Ramos (cell line): ENCODE results near the gene ESRRG.
"Not testable (repeated sequence)": the region's sequence is repeated elsewhere in the genome, so short reads cannot be mapped to it uniquely, and the experiment has no call there.

Experiments used
- in situ Hi-C: fragments of 300-500 bp; cut with MboI; formaldehyde crosslinking; loops from one replicate; pipeline ENCODE4 v1.14.3; 2022; ENCODE audit warnings: low sequenced_read_pairs; ENCODE audit not compliant: unreplicated experiment

ESRRG gene

DNA sequence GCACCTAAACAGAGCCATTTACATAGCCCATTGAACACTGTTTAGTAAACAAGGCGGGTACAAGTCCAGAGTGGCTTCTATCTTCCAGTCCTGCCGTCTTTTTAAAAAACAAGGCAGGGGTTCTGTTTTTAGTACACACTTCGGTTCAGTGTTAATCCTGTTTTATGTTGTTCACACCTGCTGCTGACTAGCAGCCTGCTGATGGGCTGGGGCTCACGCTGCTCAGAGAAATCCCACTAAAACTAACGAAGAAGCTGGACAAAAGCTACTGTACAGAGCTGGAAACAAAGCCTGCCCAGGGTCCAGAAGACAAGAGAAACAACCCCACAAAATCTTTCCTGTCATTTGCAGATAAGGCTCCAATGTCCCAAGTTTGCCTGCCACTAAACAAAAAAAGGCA lies 13.2 kb downstream of the ESRRG start:
- in situ Hi-C loops, result no loop called here

DNA sequence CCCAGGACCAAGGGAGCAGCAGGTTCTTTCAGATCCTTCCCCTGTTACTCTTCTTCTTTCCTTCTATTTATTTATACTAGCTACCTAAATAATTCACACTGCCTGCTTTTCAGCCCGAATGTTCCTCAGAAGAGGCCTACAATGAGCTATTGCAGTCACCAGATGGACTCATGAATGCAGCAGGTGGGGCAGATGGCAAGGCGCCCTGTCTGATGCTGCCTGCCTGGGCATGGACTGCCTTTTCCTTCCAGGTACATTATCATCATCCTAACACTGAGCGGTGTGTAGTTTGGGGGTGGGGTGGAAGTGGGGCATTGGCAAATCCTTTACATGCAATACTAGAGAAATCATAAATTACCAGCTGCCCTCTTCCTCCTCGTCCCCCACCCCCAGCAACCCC lies 17.6 kb downstream of the ESRRG start:
- in situ Hi-C loops, result no loop called here

DNA sequence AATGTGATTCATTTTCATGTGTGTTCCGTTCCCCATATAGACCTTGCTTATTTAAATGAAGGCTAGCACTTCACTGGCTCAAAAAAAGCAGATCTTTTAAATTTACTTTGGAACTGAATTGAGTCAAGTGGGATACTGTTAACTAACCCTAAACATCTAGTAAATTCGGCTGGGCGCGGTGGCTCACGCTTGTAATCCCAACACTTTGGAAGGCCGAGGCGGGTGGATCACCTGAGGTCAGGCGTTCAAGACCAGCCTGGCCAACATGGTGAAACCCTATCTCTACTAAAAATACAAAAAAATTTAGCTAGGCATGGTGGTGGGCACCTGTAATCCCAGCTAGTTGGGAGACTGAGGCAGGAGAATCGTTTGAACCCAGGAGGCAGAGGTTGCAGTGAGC lies 19.2 kb downstream of the ESRRG start:
- in situ Hi-C loops, result not testable (repeated sequence)

DNA sequence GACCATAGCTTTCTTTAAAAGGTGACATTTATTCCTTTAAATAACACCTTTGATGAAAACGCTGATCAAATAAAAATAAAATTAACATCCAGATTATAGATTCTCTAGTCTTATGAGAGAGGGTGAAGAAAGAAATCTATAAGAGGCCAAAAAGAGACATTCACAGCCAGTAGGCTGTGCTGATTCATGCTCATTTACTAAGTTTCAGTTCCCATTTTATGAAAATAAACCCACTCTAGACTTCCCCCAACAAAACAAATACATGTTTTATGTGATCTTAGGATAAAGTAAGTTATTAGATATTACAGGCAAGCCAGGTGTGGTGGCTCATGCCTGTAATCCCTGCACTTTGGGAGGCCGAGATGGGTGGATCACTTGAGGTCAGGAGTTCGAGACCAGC lies 21.1 kb downstream of the ESRRG start:
- in situ Hi-C loops, result no loop called here

DNA sequence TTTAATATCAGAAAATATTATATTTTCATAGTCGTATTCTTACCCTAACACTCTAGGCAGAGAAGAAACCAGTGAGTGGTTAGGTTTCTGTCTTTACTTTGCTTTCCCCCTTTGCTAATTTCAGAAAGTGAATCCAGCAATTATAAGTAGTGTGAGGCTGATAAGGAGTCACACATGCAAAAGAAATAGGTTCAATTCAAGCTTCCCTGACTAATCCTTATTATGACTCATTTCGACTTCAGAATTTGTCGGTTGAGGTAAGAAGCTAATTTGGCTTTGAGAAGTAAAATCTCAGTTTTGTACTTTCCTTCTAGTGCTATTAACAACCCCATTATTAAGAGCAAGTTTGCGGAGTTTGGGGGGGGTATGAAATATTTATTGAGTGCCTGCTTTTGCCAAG lies 22.4 kb downstream of the ESRRG start:
- in situ Hi-C loops, result no loop called here

DNA sequence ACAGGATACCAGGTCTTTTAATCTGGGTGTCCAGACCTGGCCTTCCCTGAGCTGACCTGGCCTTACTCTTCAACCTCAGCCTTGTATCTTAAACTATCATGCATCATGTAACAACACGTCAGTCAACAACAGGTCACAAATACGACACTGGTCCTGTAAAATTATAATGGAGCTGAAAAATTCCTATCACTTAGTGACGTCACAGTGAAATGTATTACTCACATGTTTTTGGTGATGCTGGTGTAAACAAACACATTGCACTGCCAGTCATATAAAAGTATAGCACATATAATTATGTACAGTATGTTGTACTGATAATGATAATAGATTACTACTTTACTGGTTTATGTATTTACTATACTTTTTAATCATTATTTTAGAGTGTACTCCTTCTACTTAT lies 31.5 kb downstream of the ESRRG start:
- in situ Hi-C loops, result no loop called here

DNA sequence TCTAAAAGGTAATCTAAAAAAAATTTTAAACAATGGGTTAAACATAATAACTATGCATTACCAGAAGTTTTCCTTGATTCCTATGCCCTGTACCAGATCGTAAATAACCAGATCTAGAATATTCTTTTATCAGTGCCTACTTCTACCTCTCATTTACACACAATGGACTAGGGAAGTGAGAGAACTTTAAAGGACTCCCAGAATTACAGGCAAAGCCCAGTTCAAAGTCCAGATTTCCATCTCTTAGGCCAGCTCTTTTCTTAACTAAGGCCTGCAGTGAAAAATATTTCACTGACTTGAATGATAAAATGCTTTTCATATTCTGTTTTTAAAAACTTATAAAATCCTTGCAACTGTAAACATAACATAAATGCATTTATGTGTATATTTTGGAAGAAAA lies 32.6 kb downstream of the ESRRG start:
- in situ Hi-C loops, result no loop called here

DNA sequence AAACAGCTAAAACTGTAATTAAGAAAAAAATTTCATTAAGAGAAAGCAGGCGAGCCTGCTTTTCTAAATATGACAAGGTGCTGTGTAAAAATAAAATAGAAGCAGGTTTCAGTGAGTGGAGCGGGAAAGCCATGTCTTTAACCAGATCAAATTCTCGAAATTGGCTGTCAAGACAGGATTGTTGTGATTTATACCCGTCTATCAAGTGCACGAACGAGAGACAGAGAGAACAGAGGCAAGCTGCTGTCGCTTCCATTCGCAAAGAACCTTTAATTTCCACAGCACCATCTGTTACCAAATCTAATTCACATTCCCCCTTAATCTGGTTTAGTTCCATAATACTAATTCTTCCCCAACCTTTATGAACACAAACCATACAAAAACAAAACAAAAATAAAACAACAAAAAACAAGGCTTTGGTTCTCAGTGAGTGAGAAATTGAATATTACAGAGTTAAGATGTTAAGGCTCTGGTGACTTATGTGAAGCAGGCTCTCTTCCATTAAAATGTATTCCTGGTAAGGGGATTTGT lies 35.0 kb downstream of the ESRRG start:
- in situ Hi-C loops, result no loop called here

DNA sequence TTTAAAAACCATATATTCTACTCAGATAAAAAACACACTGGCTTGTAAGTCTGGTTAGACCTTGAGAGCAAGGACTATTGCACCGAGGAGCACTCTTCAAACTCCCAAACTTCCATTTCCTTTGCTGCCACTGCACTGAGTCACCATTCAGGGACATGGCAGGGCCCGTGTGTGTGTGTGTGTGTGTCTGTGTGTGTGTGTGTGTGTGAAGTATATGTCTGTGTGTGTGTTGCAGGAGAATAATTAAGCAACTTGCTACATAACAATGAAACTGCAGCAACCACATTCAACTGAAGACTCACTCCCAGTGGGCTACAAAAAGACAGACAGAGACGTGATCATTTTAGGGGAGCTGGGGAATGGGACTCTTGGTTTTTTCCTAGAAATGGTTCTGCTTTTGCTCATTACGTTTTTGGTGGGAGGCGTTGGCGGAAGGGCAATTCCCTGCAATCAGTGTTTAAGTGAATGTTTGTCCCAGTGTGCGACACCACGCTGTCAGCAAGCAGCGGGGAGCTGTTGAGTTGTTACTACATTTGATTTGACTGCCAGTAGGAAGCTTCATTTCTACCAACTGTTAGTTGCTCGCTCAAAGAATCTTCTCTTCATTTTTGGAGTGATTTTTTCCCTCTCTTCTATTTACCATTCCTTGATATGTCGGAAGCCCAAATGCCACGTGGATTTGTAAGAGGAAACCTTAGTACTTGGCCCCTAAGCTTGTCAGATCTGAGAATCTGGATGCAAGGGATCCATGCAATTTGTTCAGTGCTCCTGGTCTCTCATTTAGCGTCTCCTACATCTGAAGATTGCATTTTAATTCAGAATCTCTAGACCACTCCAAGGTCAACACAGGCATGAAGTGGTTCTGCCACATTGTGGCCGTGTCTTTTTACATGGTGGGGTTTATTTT lies 36.1 kb downstream of the ESRRG start:
- in situ Hi-C loops, result no loop called here

DNA sequence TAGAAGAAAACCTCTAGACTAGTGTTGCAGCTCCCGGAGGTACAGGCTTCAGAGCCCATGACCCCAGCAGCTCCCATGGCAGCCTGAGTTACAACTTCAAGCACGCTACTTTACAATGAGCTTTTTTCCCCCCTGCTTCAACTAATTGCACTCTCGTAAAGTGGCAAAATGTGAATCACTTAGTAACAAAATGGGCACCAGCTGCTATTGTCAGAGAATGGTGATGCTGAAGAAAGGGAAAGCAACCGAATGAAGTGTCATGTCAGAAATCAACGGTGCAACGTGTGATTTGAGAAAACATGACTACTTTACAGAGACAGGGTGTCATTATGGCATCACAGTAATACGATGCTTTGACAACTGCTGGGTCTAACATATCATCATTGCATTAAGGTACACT lies 40.5 kb downstream of the ESRRG start:
- in situ Hi-C loops, result no loop called here

DNA sequence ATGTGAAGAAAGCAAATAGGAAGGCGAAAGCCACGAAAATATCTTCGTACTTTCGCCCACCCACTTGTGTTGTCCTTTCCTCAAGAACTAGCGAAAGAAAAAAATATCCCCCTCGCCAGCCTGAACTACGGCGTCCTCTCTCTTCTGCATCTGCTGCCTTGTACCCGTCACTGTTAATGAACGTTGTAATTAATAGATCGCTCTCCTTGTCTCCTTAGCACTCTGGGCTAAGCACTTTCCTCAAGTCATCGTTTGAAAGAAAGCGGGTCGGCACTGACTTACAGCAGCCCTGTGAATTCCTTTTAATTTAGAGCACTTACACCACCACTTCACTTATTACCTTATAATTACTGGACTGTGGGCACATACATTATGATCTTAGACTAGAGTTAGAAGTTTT lies 44.1 kb downstream of the ESRRG start:
- in situ Hi-C loops, result no loop called here

DNA sequence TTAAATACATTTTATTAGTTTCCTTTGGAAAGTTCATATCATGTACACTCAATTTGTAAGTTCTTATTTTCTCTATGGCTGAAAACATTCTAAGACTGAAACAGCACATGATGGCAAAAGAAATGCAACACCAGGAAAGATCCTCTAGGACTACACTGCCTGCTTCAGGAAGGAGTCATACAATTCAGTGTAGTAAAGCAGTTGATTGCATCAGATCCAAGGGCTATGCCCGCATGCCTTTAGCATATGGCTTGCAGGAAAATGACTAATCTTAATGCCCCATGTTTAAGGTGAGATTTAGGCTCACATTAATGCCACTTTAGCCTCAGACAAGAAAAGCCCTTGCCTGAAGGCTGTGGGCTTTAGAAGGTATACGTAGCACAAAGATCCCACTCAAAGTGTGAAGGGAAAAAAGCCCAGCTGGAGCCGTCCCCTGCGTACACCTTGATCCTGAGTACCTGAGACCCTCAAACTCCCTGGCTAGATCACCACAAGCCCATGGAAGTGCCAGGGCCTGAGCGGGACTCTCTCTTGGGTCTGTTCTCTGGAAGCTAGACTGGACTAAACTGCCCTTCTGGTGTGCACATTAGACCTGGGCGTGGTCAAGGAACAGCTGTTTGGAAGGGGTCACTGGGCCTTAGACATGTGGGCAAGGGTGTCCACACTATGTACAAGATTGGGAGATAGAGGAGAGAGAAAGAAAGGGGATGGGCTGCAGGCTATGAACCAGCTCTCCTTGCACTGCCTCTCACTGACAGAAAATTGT lies 52.9 kb downstream of the ESRRG start:
- in situ Hi-C loops, result no loop called here

DNA sequence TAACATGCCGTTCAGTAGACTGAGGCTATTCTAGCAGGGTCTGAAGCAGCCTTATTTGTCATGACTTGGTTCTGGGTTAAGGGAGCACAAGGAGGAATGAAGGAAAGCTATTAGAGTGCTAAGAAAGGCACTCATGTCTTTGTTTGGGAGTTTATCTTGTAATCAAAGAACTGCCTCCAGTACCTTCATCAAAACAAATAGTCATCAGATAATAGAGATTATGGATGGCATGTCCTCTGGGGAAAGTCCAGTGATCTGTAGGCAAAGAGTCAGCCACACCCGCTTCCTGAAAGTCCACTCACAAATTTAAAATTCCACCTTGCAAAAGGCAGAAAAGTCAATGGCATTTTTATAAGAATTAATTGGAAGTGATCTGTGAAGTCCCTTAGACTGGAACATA lies 56.8 kb downstream of the ESRRG start:
- in situ Hi-C loops, result no loop called here

DNA sequence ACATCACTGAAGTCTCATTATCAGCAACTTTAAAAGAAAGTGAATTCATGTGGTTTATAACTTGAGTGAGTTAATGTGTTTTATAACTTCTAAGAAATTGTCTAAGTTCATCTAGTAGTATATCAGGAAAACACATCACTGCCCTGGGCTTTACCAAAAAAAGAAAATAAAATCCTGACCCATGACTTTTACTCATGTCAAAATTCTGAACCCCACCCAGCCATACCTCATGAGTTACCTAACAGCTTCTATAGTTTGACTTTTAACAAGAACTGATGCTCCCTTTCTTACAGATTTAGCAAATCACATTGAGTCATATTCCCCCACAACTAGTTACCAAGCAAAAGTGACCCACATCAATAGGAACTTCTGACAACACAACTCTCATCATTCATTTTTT lies 57.4 kb downstream of the ESRRG start:
- in situ Hi-C loops, result no loop called here

DNA sequence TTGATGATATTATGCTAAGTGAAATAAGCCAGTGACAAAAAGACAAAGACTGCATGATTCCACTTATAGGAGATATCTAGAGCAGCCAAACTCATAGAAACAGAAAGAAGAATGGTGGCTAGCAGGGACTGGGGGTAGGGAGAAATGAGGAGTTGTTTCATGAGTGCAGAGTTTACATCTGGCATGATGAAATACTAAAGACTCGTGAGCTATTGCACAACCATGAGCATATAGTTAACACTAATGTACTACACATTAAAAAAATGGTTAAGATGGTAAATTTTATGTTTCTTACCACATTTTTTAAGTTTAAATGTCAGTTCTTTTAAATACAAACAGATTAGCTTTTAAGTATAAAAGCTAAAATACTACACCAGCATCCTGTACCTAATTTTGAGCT lies 57.8 kb downstream of the ESRRG start:
- in situ Hi-C loops, result no loop called here

DNA sequence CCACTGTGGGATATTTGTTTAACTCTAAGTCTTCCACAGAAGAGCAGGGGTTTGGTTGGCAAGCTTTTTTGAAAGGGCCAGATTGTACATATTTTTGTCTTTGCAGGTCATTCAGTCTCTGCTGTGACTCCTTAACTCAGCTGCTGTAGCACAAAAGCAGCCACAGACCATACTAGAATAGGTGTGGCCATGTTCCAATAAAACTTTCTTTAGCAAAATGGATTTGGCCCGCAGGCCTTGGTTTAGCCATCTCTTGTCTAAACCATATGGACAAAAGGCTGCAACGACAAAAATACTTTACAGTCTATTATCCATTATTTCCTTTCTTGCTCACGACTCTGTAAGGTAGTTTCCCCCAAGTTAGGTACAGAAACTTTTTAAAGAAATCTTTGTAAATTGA lies 60.5 kb downstream of the ESRRG start:
- in situ Hi-C loops, result no loop called here

DNA sequence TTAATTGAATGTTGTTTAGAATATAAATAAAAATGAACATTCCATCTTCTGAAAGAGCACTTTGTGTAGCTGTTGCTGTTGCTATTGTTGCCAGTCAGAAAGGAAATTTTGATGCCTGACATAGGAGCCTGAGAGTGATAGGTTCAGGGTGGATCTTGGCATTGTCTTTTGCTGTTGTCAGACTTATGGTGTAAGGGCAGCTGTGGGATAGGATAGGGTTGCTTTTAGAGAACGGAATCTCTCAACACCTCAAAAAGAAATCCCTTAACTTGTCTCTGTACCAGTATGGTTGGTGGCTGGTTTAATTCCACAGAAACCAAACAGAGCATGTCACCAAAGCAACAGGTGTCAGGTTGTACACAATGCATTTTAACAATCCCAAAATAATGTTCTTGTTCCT lies 62.7 kb downstream of the ESRRG start:
- in situ Hi-C loops, result no loop called here

DNA sequence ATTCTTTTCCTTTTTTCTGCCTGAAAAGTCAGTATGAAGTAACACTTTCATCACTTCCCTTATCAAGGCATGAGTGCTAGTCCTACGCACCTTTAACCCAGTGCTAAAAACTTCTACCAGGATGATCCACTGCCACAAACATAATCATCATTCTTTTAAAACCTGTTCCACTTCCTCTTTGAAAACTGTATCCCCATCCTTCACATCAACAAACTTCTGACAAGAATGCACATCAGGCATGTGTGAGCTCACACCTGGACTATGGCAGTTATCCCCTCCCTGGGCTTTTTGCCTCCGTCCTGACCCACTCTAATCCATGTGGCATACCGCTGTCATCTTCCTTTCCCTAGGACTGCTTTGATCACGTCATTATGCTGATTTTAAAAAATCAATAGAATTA lies 70.2 kb downstream of the ESRRG start:
- in situ Hi-C loops, result no loop called here

DNA sequence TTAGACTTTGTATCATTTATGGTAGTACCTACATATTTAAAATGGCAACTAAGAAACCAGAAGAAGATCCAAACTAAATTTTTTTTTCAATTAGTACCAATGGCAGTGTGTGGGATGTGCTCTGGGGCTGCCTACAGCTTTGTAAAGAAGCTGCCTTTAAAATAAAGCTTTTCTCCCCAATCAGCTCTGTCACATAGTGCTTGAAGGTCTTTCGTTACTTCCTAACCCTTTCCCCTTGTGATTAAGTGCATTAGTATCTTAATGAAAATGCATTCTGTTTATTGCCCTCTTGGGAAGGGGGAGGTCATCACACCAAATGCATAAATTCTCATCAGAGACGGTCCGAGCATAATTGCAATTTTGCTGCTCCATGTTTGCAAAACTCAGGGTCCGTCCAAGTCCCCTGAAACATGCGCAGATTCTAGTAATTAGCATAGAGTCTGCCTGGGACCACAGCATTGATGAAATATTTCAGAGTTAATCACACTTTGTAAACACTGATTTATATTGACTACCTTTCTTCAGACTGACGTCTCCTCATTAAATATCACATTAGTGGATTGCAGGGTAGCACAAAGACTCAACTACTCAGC lies 71.3 kb downstream of the ESRRG start:
- in situ Hi-C loops, result no loop called here

DNA sequence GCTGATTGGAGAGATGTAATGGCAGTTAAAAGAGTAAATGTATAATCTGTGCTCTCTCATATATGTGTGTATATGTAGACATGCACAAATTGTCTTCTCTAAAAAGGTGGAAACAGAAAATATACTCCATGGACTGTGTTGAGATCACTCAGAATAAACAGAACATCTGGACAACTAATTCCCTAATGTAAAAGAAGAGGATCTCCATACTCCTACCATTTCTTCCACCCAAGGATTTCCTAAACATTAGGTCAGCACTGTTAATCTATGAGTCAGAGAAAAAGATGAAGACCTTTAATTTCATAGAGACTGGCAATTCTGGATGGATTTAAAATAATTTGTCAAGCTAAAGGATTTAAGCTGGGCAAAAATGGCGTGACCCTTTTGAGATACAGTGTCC lies 80.1 kb downstream of the ESRRG start:
- in situ Hi-C loops, result no loop called here
